22Rv1 (cell line): ENCODE results near the gene TMEFF1.

Experiments
- ZFX ChIP-seq: fragments of 450-650 bp; IDR thresholded peaks from 2 replicates; pipeline ENCODE4 v1.6.1; 2017; ENCODE audit warnings: antibody characterized with exemption, borderline replicate concordance
- TF ChIP-seq, protein P1 (sequence below): fragments of 450-650 bp; IDR thresholded peaks from 2 replicates; pipeline ENCODE4 v1.5.1; 2017; ENCODE audit warnings: mild to moderate bottlenecking

DNA sequence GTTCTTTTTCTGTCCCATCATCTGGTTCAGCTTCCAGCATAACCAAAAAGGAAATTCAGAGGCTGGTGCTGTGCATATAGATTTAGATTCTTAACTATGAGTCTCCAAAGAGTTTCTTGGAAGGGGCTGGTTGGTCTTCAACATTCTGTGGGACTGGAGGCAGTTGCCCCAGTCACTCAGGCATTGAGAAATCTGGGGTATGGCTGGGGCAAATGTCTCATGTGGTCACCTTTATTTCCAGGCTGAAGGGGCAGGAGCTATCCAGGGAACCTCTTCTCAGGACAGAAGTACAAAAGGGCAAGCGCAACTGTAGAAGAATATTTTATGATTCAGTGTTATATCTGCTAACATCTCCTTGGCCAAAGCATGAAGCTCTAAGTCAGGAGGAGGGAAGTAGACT is 15.4 kb upstream of the TMEFF1 start:
- TF ChIP-seq, protein P1, sequence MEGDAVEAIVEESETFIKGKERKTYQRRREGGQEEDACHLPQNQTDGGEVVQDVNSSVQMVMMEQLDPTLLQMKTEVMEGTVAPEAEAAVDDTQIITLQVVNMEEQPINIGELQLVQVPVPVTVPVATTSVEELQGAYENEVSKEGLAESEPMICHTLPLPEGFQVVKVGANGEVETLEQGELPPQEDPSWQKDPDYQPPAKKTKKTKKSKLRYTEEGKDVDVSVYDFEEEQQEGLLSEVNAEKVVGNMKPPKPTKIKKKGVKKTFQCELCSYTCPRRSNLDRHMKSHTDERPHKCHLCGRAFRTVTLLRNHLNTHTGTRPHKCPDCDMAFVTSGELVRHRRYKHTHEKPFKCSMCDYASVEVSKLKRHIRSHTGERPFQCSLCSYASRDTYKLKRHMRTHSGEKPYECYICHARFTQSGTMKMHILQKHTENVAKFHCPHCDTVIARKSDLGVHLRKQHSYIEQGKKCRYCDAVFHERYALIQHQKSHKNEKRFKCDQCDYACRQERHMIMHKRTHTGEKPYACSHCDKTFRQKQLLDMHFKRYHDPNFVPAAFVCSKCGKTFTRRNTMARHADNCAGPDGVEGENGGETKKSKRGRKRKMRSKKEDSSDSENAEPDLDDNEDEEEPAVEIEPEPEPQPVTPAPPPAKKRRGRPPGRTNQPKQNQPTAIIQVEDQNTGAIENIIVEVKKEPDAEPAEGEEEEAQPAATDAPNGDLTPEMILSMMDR = no peak
- TF ChIP-seq ZFX = no peak
